A549 (cell line): ENCODE measurements around the gene COL1A1.

ENCODE experiments used
- CTCF ChIP-seq: fragments of >200 bp; sonication (Bioruptor Twin); formaldehyde crosslinking; IDR thresholded peaks from 3 replicates; pipeline ENCODE4 v1.5.1; 2016
- PBX3 ChIP-seq: IDR thresholded peaks from 2 replicates; pipeline ENCODE4 v1.6.1; 2012

GRCh38 chr17:50165867-50166517, 35.4 kb downstream of the COL1A1 start, which contains the start of gene SGCA:
- TF ChIP-seq CTCF, result no peak
- TF ChIP-seq PBX3, result no peak
